OCI-LY3 (cell line): Measurements from ENCODE around the gene QDPR.

Source experiments
- EZH2phosphoT487 ChIP-seq: fragments of 200-600 bp; shearing (Covaris generic); IDR thresholded peaks from 2 replicates; pipeline ENCODE4 v1.6.1; 2018; ENCODE audit warnings: antibody characterized with exemption, mixed run types, low read depth
- TF ChIP-seq, protein P1 (sequence below): fragments of 200-600, 300-600 bp; sonication (generic); IDR thresholded peaks from 2 replicates; pipeline ENCODE4 v1.5.1; 2014; ENCODE audit warnings: antibody characterized with exemption, low read length, low read depth

GRCh38 chr4:17477774-17478472 is 34.0 kb downstream of the QDPR start:
- TF ChIP-seq, protein P1, sequence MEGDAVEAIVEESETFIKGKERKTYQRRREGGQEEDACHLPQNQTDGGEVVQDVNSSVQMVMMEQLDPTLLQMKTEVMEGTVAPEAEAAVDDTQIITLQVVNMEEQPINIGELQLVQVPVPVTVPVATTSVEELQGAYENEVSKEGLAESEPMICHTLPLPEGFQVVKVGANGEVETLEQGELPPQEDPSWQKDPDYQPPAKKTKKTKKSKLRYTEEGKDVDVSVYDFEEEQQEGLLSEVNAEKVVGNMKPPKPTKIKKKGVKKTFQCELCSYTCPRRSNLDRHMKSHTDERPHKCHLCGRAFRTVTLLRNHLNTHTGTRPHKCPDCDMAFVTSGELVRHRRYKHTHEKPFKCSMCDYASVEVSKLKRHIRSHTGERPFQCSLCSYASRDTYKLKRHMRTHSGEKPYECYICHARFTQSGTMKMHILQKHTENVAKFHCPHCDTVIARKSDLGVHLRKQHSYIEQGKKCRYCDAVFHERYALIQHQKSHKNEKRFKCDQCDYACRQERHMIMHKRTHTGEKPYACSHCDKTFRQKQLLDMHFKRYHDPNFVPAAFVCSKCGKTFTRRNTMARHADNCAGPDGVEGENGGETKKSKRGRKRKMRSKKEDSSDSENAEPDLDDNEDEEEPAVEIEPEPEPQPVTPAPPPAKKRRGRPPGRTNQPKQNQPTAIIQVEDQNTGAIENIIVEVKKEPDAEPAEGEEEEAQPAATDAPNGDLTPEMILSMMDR, result no peak
- TF ChIP-seq EZH2phosphoT487, result no peak
